HepG2 (cell line): ENCODE data around the gene FITM2. TPM values are rescaled to one million over a fixed set of nuclear protein-coding genes. Genes with fewer than 3 reads are reported as not detected.

Experiments used
- ARID4A ChIP-seq: sonication (generic); formaldehyde crosslinking; IDR thresholded peaks from 2 replicates; pipeline ENCODE4 v1.5.0; 2020; ENCODE audit warnings: mild to moderate bottlenecking, missing genetic modification reagents, borderline replicate concordance
- CERS6 ChIP-seq: sonication (generic); formaldehyde crosslinking; IDR thresholded peaks from 2 replicates; pipeline ENCODE4 v1.5.0; 2020; ENCODE audit warnings: missing genetic modification reagents
- ESRRA ChIP-seq: sonication (generic); formaldehyde crosslinking; IDR thresholded peaks from 2 replicates; pipeline ENCODE4 v1.5.1; 2020; ENCODE audit warnings: mild to moderate bottlenecking, low read depth, missing genetic modification reagents
- HDAC1 ChIP-seq: sonication (generic); formaldehyde crosslinking; IDR thresholded peaks from 2 replicates; pipeline ENCODE4 v1.5.1; 2020; ENCODE audit warnings: mild to moderate bottlenecking, missing genetic modification reagents
- HDAC2 ChIP-seq: sonication (generic); formaldehyde crosslinking; IDR thresholded peaks from 2 replicates; pipeline ENCODE4 v1.4.0; 2020; ENCODE audit warnings: missing genetic modification reagents
- HOXA7 ChIP-seq: sonication (generic); formaldehyde crosslinking; IDR thresholded peaks from 2 replicates; pipeline ENCODE4 v1.8.1; 2022; ENCODE audit warnings: mild to moderate bottlenecking, missing genetic modification reagents, moderate library complexity
- KAT7 ChIP-seq: IDR thresholded peaks from 2 replicates; pipeline ENCODE4 v1.6.1; 2018; ENCODE audit warnings: borderline replicate concordance, missing compliant biosample characterization
- KDM6A ChIP-seq: IDR thresholded peaks from 2 replicates; pipeline ENCODE4 v1.6.1; 2016; ENCODE audit warnings: low read depth
- KLF12 ChIP-seq: sonication (generic); formaldehyde crosslinking; IDR thresholded peaks from 2 replicates; pipeline ENCODE4 v1.4.0; 2020; ENCODE audit warnings: missing genetic modification reagents, borderline replicate concordance
- LRRFIP1 ChIP-seq: sonication (generic); formaldehyde crosslinking; conservative IDR thresholded peaks from 2 replicates; pipeline ENCODE4 v1.4.0; 2020; ENCODE audit warnings: missing genetic modification reagents
- NFE2L2 ChIP-seq: fragments of 150-350 bp; IDR thresholded peaks from 2 replicates; pipeline ENCODE4 v1.6.1; 2014; ENCODE audit warnings: low read length
- REL ChIP-seq: sonication (generic); formaldehyde crosslinking; conservative IDR thresholded peaks from 2 replicates; pipeline ENCODE4 v1.8.0; 2022; ENCODE audit warnings: mild to moderate bottlenecking, missing genetic modification reagents, moderate library complexity
- SMYD3 ChIP-seq: sonication (generic); formaldehyde crosslinking; IDR thresholded peaks from 2 replicates; pipeline ENCODE4 v1.8.1; 2023; ENCODE audit warnings: mild to moderate bottlenecking, missing genetic modification reagents
- TCF7L2 ChIP-seq: IDR thresholded peaks from 2 replicates; pipeline ENCODE4 v1.6.1; 2011; ENCODE audit warnings: mild to moderate bottlenecking, low read depth, low read length, moderate library complexity
- YEATS2 ChIP-seq: sonication (generic); formaldehyde crosslinking; IDR thresholded peaks from 2 replicates; pipeline ENCODE4 v1.4.0; 2020; ENCODE audit warnings: missing genetic modification reagents, borderline replicate concordance
- ZC3H13 ChIP-seq: sonication (generic); formaldehyde crosslinking; IDR thresholded peaks from 2 replicates; pipeline ENCODE4 v1.8.1; 2023; ENCODE audit warnings: mild to moderate bottlenecking, missing genetic modification reagents, moderate library complexity
- ZFAT ChIP-seq: sonication (generic); formaldehyde crosslinking; conservative IDR thresholded peaks from 2 replicates; pipeline ENCODE4 v1.8.1; 2023; ENCODE audit warnings: missing genetic modification reagents, inconsistent platforms
- ZFP36 ChIP-seq: fragments of 150-350 bp; IDR thresholded peaks from 2 replicates; pipeline ENCODE4 v1.6.1; 2018; ENCODE audit warnings: borderline replicate concordance, low read length, low read depth; ENCODE audit not compliant: partially characterized antibody
- ZFP62 ChIP-seq: sonication (generic); formaldehyde crosslinking; IDR thresholded peaks from 2 replicates; pipeline ENCODE4 v1.4.0; 2020; ENCODE audit warnings: missing genetic modification reagents
- ZMYM4 ChIP-seq: sonication (generic); formaldehyde crosslinking; IDR thresholded peaks from 2 replicates; pipeline ENCODE4 v1.8.1; 2023; ENCODE audit warnings: mild to moderate bottlenecking, missing genetic modification reagents
- ZNF230 ChIP-seq: sonication (generic); formaldehyde crosslinking; IDR thresholded peaks from 2 replicates; pipeline ENCODE4 v1.4.0; 2020; ENCODE audit warnings: mild to moderate bottlenecking, missing genetic modification reagents
- ZNF746 ChIP-seq: sonication (generic); formaldehyde crosslinking; IDR thresholded peaks from 2 replicates; pipeline ENCODE4 v1.8.0; 2022; ENCODE audit warnings: mild to moderate bottlenecking, missing genetic modification reagents
- polyA plus RNA-seq, 8 experiments: library from polyadenylated mRNA; depleted of rRNA in 3 of 8; stranded (reverse) in 7 of 8; unstranded in 1 of 8; fragments of >200 nt; fragmentation: Illumina TruSeq in 4 of 8; extraction: Trizol in 4 of 8; gene quantifications; 2 replicates each; pipeline versions ENCODE4 v1.2.1 to v1.2.3, GENCODE V29; 2011 to 2016; ENCODE audit warnings: low read depth in 4 of 8, missing spikeins in 1 of 8, mixed read lengths in 1 of 8; ENCODE audit not compliant: insufficient read depth in 1 of 8
- total RNA-seq, 5 experiments: library from RNA; depleted of rRNA; stranded (reverse); fragments of >200 nt; fragmentation: Illumina TruSeq; extraction: Trizol; gene quantifications; 2 replicates each; pipeline ENCODE4 v1.2.3, GENCODE V29; 2016; ENCODE audit warnings: low read depth in 1 of 5

FITM2 gene
- total and polyA plus RNA-seq, 2 of the 13 experiments (the other 11 are each of a cell fraction or from before 2014, with no cell fraction given), result 9.6 to 24.5 TPM

GRCh38 chr20:44310664-44311639, at the start of gene FITM2 (continued):
- TF ChIP-seq LRRFIP1 (peak; percentile 88; the same call in 1 of the 2 replicates), ESRRA (CRISPR knock-in tag) (no peak; the same call in none of the 2 replicates), CERS6 (CRISPR knock-in tag) (peak; percentile 46; the same call in 1 of the 2 replicates), HDAC2 (CRISPR knock-in tag) (peak; percentile 91), ZNF746 (0 out of 2 replicates have a peak, but pooled peaks have one; percentile 23), TCF7L2 (no peak), ZFP36 (peak; percentile 33), NFE2L2 (no peak), YEATS2 (CRISPR knock-in tag) (peak; percentile 98), KDM6A (CRISPR knock-in tag) (no peak), KAT7 (CRISPR knock-in tag) (peak; percentile 100), ZMYM4 (CRISPR knock-in tag) (peak; percentile 99), KLF12 (CRISPR knock-in tag) (peak; percentile 89), ZNF230 (CRISPR knock-in tag) (peak; percentile 98), ZC3H13 (peak; percentile 54; the same call in 1 of the 2 replicates), HOXA7 (CRISPR knock-in tag) (no peak), ZFP62 (CRISPR knock-in tag) (no peak), HDAC1 (CRISPR knock-in tag) (peak; percentile 95), ARID4A (CRISPR knock-in tag) (peak; percentile 99), ZFAT (CRISPR knock-in tag) (no peak), REL (peak; percentile 87; the same call in 1 of the 2 replicates), SMYD3 (no peak)
